Measurements from ENCODE around the gene INSR. TPM values are rescaled to one million over a fixed set of nuclear protein-coding genes. Genes with fewer than 3 reads are reported as not detected.

The INSR gene
- total and polyA plus RNA-seq, 10 of the 15 experiments (the other 5 are each of a cell fraction or from before 2014, with no cell fraction given) = 4.2 to 34.9 (median 13.6) TPM

- in situ Hi-C loops (cut with MboI) (no loop called here), intact Hi-C loops (cut with micrococcal nuclease; ENCODE audit: unreplicated experiment) (no loop called here)
- ChIA-PET SMC1A (ENCODE audit: uncharacterized antibody, unreplicated experiment) (interaction anchor here (0.8 to 1.6 kb wide), 2 partner anchors 20 to 33 kb away, joined by 3 read pairs; no protein-coding TSS in a partner anchor), POLR2A (interaction anchor here (0.6 kb wide), 1 partner anchor 44 kb away, joined by 5 read pairs; no protein-coding TSS in a partner anchor), RAD21 (ENCODE audit: unreplicated experiment) (interaction anchor here (0.5 to 0.6 kb wide), 2 partner anchors 160 to 768 kb away, joined by 3 read pairs; no protein-coding TSS in a partner anchor), CTCF (no interaction called here)
- WGBS (ENCODE audit: insufficient coverage, insufficient replicate concordance, low lambda C conversion rate, missing lambda C conversion rate) = 100% methylated on average over 1 of the region's 1 CpG
- no peak for TF ChIP-seq CBFB (IDR thresholded peaks at IDR 0.05; ENCODE audit: low read depth)
- no peak for TF ChIP-seq HDAC2 (IDR thresholded peaks at IDR 0.05)
- TF ChIP-seq SREBF2 (IDR thresholded peaks at IDR 0.05; ENCODE audit: low read length) = no peak
- no peak for TF ChIP-seq SUPT20H (IDR thresholded peaks at IDR 0.05; ENCODE audit: borderline replicate concordance, control insufficient read depth, low read depth, low read length)
- no peak for TF ChIP-seq EGR1 (IDR thresholded peaks at IDR 0.05; ENCODE audit: borderline replicate concordance in 1 of 2, low read depth in 2 of 2, low read length in 2 of 2)
- TF ChIP-seq FOS (IDR thresholded peaks at IDR 0.05; ENCODE audit: borderline replicate concordance, extremely low read depth, insufficient read length) = no peak
- no peak for TF ChIP-seq KDM1A (IDR thresholded peaks at IDR 0.05; ENCODE audit: borderline replicate concordance)
- no peak for TF ChIP-seq CBX5 (IDR thresholded peaks at IDR 0.05; ENCODE audit: low read depth)
- 0 out of 2 replicates have a peak, but pooled peaks have one; percentile 15 for TF ChIP-seq POLR2A (IDR thresholded peaks at IDR 0.05; ENCODE audit: low read depth, low read length)
- TF ChIP-seq REST (IDR thresholded peaks at IDR 0.05; ENCODE audit: low read depth, low read length) = peak; percentile 78
- no peak for TF ChIP-seq BHLHE40 (IDR thresholded peaks at IDR 0.05; ENCODE audit: borderline replicate concordance in 1 of 2, low read depth in 2 of 2, low read length in 1 of 2)
- TF ChIP-seq NBN (IDR thresholded peaks at IDR 0.05) = no peak
- BruUV-seq (replicated peaks) = no TSS peak
- DNase-seq (ENCODE audit: low read depth, low spot score) (no peak), ATAC-seq (no peak), FAIRE-seq (no peak)
- H3K9me3 ChIP-seq (replicated peaks; ENCODE audit: control insufficient read depth, insufficient read depth, low read length) = no peaks in the 10 kb centered on the region
- H3K27me3 ChIP-seq (replicated peaks in 1 of 2; ENCODE audit: control insufficient read depth in 2 of 2, insufficient read depth in 2 of 2, low read length in 1 of 2) = no peaks in the 10 kb centered on the region
- no peak overlapping the region for H3K4me3 ChIP-seq
- peaks cover 5 to 11% of the 10 kb centered on the region in 2 experiments; a peak in 2 of 4 replicates for H3K36me3 ChIP-seq (ENCODE audit: control insufficient read depth in 2 of 2, insufficient read depth in 2 of 2, low read length in 1 of 2)
- no peaks in the 10 kb centered on the region for H4K20me1 ChIP-seq (ENCODE audit: control insufficient read depth, insufficient read depth)
- no peak overlapping the region for H2AFZ ChIP-seq (ENCODE audit: control insufficient read depth, low read depth, low read length)
- no peak overlapping the region for H3K27ac ChIP-seq (ENCODE audit: control insufficient read depth, insufficient read depth)
- no peak overlapping the region for H3K4me2 ChIP-seq (ENCODE audit: control insufficient read depth, insufficient read depth)
- no peaks in the 10 kb centered on the region for H3K4me1 ChIP-seq (ENCODE audit: control insufficient read depth, insufficient read depth, low read length)
- no peak overlapping the region for H3K9ac ChIP-seq (ENCODE audit: control insufficient read depth, insufficient read depth, low read length)
- no peaks in the 10 kb centered on the region for H3K79me2 ChIP-seq (ENCODE audit: control insufficient read depth, insufficient read depth, low read length)
These were observed 181.0 kb downstream of the INSR start for GRCh38 chr19:7113233-7113632.

All from GM12878 (cell line).